UCSD-AML1 (cell line): ENCODE results near the gene TMEM214.
A peak's percentile ranks its signal among the peaks of the same experiment; 100 is the strongest.

ENCODE experiments used
- DNase-seq: peaks from one replicate; lab custom pipeline; 2025; ENCODE audit not compliant: unreplicated experiment; lab: John Stamatoyannopoulos, UW

TMEM214 gene

GRCh38 chr2:27032495-27033252 is at the start of gene TMEM214:
TMEM214 (plus strand) TSS chr2:27032965; CDS start chr2:27033016, 51 bp downstream.
- peak; percentile 90 for DNase-seq

DNA sequence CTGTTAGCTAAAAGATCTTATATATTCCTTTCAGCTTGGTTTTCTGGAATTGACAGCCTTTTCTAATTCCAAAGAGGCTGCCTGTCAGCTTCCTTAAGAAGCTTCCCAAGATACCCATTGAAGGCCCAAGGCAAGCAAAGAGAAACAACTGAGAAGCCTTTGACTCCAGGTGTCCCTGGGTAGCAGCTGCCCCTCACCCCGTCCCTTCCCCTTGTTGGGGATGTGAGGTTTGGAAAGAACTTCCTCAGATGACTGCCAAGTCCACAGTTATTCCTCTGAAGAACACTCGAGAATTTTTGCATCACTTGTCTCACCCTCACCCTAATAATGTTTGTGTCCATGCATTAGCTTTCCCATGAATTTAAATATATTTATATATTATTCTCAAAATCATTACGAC is 49.0 kb upstream of the TMEM214 start:
- no peak for DNase-seq

DNA sequence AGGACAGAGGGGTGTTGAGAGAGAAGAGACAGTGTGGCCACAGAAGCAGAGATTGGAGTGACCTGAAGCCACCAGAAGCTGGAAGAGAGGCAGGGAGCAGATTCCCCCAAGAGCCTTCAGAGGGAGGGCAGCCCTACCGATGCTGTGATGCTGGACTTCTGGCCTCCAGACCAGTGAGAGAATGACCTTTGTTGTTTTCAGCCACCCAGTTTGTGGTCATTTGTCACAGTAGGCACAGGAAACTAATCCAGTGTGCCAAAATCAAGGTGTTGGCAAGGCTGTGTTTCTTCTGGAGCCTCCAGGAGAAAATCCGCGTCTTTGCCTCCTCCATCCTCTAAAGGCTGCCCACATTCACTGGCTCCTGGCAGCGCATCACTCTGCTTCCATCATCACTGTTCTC is 47.0 kb upstream of the TMEM214 start:
- DNase-seq = no peak

DNA sequence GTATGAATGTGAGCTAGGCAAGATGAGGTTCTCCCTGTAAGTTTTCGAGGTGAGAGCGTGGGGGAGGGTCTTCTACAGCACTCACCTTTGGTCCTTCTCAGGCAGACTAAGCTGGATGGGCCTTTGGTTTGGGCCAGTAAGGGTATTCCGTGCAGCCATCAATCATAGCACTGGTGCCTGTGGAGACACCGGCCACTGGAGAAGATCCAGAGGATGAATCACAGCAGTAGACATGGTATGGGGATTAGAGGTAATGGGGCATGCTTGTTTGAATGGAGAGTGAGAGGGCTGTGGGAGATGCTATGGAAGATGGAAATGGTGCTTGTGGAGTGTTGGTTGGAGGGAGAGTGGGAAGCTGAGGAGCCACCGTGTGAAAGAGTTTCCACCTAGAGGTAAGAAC is 46.2 kb upstream of the TMEM214 start:
- DNase-seq = no peak

DNA sequence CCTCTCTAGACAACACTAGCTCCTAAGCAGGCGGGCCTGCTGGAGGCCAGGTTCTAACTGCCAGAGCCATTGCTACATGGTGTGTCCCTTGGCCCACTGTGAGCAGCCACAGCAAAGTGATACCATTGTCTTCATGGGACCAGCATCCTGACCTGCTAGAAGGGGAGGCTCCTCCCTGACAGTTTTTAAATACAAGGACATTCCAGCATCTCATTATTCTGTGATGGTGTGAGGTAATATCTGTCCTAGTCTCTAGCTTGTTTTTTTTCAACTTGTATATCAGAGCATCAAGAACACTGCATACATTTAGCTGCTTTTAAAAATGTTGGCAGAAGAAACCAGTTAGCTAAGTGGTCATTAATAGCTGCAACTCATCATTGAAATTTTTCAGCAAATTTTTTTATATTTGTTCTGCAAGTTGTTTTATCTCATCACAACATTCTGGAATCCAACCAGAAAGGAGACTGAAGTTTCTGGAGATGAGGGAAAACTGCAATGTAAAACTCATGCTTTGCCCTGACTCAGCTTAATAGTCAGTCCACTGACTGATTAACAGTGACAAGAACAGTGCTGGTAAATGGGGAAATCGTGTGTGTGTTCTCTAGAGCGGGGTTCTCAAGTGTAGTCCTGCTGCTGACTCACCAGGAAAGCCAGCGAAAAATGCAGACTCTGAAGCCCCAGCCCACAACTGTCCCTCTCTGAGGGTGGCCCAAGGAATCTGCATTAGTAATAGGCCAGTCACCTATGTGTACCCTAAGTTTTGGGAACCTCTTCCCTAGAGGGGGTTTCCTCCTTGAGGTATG is 44.5 kb upstream of the TMEM214 start:
- DNase-seq = no peak

GRCh38 chr2:26989156-26989555 is 43.6 kb upstream of the TMEM214 start:
- DNase-seq = no peak

- no peak for DNase-seq
Observed at GRCh38 chr2:26991717-26992116, 41.0 kb upstream of the TMEM214 start.

- DNase-seq = no peak
Observed at GRCh38 chr2:26993768-26994167, 39.0 kb upstream of the TMEM214 start.

- no peak for DNase-seq
Observed at GRCh38 chr2:26994983-26995382, 37.8 kb upstream of the TMEM214 start.

DNA sequence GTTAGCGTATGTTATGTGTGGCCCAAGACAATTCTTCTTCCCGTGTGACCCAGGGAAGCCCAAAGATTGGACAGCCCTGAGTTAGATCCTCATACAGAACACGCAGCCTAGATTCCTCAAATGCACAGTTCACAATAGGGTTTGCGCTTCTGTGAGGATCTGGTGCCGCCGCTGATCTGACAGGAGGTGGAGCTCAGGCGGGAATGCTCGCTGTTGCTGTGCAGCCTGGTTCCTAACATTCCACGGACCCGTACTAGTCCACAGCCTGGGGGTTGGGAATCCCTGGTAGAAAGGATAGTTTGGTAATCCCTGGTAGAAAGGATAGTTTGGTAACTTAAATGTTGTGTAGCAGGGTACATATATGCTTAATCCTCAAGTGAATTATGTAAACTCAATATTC is 35.4 kb upstream of the TMEM214 start:
- no peak for DNase-seq

DNA sequence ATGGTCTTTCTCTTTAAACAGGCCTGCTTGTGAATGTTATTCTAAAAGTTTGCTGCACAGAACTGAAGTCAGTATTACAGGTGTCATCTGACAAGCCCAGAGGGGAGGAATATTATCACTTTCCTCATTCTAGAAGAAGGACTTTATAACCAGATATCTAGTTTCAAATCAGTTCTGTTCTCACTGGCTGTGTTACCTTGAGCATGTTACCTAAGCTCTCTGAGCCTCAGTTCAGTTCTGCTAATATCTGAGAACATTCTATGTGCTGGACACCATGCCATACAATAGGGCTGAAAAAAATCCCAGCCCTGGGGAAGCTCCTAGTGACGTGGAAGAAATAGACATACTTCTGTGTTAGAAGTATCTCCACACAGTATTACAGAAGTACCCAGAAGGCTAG is 34.4 kb upstream of the TMEM214 start:
- DNase-seq = no peak

DNA sequence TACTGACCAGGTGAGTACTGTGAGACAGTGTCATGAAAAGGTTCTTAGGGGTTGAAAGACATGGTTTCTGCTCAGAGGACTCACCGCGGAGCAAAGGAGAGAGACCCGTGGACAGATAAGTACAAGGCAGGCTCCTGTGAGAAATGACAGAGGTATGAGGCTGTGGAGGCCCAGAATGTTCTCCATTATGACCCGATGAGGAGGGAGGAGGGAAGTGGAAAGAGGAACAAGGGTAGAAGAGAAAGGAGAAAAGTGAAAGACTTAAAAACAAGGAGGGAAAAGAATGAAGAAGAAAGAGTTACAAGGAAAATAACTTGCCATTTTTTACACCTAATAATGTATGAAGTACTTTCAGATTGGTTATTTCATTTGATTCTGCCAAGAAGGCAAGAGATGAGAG is 32.5 kb upstream of the TMEM214 start:
- DNase-seq = no peak

GRCh38 chr2:27000995-27001394 is 31.8 kb upstream of the TMEM214 start:
- no peak for DNase-seq

- DNase-seq = no peak
Observed at GRCh38 chr2:27001950-27002349, 30.8 kb upstream of the TMEM214 start.

GRCh38 chr2:27003007-27003406 is 29.8 kb upstream of the TMEM214 start:
- no peak for DNase-seq

DNA sequence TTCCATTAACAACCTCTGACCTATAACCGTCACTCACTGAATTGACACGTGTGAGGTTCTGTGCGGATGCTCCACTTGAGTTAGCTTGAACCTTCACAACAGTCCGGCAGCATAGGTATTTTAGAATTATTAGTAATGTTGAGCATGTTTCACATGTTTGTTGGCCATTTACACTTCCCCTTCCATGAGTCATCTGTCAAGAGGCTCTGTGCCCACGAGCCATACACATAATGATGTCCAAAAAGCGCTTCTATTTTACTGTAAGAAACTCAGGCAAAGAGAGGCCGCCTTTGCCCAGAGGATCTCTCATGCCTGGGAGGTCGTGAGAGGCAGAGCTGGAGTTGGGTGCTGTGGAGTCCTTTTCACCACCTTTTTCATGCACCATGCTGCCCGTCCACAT is 28.9 kb upstream of the TMEM214 start:
- no peak for DNase-seq

DNA sequence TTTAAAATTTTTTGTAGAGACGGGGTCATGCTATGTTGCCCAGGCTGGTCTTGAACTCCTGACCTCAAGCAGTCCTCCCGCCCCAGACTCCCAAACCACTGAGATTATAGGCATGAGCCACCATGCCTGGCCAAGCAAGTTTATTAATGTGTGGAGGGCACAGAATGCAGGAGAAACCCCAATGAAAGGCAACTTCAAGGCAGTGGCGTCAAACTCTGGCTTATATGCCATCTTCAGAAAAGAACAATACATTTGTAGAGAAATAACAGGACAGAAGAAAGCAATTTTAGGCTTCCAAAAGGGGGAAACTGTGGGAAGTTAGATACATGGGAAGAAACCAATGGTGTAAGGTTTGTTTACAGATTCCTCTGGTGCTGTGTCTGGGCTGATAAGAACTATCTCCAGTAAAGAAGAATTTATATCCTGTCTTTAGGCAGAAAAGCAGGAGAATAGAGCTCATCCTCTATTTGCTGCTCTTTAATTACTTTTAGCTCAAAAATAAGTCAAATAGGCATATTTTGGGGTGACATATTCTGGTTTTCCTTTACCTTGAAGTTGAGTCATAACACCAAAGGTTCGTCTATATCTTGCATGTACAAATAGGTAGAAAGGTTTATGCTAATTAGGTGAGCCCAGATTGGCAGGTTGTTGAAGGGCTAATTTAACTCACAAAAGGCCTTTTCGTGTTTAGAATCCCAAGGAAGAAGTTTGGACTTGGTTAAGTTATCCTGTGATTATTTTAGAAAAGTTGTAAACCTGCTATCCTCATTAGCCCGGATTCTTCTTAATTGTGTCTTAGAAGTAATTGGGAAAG is 26.0 kb upstream of the TMEM214 start:
- no peak for DNase-seq

GRCh38 chr2:27007416-27008374 is 25.1 kb upstream of the TMEM214 start:
- DNase-seq = no peak

GRCh38 chr2:27008678-27009077 is 24.1 kb upstream of the TMEM214 start:
- no peak for DNase-seq

DNA sequence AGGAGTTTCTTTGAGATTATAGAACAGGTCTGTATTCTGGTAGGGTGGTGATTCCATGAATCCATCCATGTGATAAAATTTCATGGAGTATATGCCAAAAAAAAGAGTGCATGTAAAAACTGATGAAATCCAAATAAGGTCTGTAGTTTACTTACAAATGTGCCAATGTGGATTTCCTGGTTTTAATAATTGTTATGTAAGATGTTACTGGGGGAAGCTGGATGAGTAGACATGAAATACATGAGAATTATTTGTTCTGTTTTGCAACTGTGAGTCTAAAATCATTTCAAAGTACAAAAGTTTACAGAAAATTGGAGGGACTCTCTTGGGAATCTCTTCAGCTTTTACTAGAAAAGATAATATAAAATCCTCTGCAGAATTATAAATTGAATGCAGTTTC is 23.7 kb upstream of the TMEM214 start:
- no peak for DNase-seq
